Suprapubic skin (tissue), 4 donors: ENCODE data around the gene PDE1C. TPM values are rescaled to one million over a fixed set of nuclear protein-coding genes. Genes with fewer than 3 reads are reported as not detected.

ENCODE experiments used
- DNase-seq, 2 donors: peaks; one replicate each; pipeline ENCODE4 v3.0.0-alpha.2; 2019; ENCODE audit warnings: low spot score in 2 of 2
- H3K27ac ChIP-seq: fragments of 200-600 bp; sonication (generic); one replicate; pipeline ENCODE4 v1.5.1; 2019
- H3K27me3 ChIP-seq: fragments of 200-600 bp; sonication (generic); one replicate; pipeline ENCODE4 v1.5.1; 2019
- H3K36me3 ChIP-seq: fragments of 200-600 bp; sonication (generic); one replicate; pipeline ENCODE4 v1.5.1; 2019
- H3K4me1 ChIP-seq: fragments of 200-600 bp; sonication (generic); one replicate; pipeline ENCODE4 v1.5.1; 2019
- H3K4me3 ChIP-seq: fragments of 200-600 bp; sonication (generic); one replicate; pipeline ENCODE4 v1.5.1; 2019; ENCODE audit warnings: mild to moderate bottlenecking
- H3K9me3 ChIP-seq: fragments of 200-600 bp; sonication (generic); one replicate; pipeline ENCODE4 v1.5.1; 2019
- CTCF ChIP-seq, 2 donors: fragments of 200-600 bp in 1 of 2; fragments of 450-650 bp in 1 of 2; sonication (generic) in 1 of 2; IDR thresholded peaks; one replicate each; pipeline ENCODE4 v1.5.1; 2016 to 2019; ENCODE audit warnings: antibody characterized with exemption in 2 of 2, mild to moderate bottlenecking in 1 of 2, moderate library complexity in 1 of 2
- EP300 ChIP-seq: sonication (generic); formaldehyde crosslinking; IDR thresholded peaks from one replicate; pipeline ENCODE4 v1.6.1; 2017; ENCODE audit warnings: antibody characterized with exemption
- POLR2A ChIP-seq, 2 donors: fragments of 450-650 bp; IDR thresholded peaks; one replicate each; pipeline ENCODE4 v1.6.1; 2017; ENCODE audit warnings: antibody characterized with exemption in 2 of 2, mild to moderate bottlenecking in 2 of 2, moderate library complexity in 2 of 2
- POLR2AphosphoS5 ChIP-seq, 3 donors: sonication (generic); formaldehyde crosslinking; IDR thresholded peaks; one replicate each; pipeline ENCODE4 v1.6.1; 2017; ENCODE audit warnings: antibody characterized with exemption in 3 of 3
- WGBS: methylation state at CpG from one replicate; pipeline ENCODE4 v1.1.5; 2018; 5-methylcytosine and 5-hydroxymethylcytosine counted together
- total RNA-seq, 4 donors: library from RNA; depleted of rRNA; stranded (reverse); fragments of >200 nt; gene quantifications; one replicate each; pipeline ENCODE4 v1.1.0, GENCODE V29; 2016

Gene PDE1C
- total RNA-seq: 1 to 10 TPM in 1 of 4 donors, under 1 TPM in 3; 0.64 to 1.8 (median 0.83) TPM

GRCh38 chr7:32070406-32071360 lies at the start of gene PDE1C:
TSS of gene PDE1C (minus strand) at chr7:32070407.
- Histone ChIP-seq H3K4me1 (peaks cover 12% of the 10 kb centered on the region), H3K9me3 (no peaks in the 10 kb centered on the region), H3K36me3 (no peaks in the 10 kb centered on the region), H3K4me3 (peak within 1 kb of the TSS; percentile 52), H3K27me3 (peaks cover 62% of the 10 kb centered on the region), H3K27ac (no peak within 1 kb of the TSS)
- TF ChIP-seq POLR2AphosphoS5 (IDR thresholded peaks at IDR 0.05): no peak
- no peak for TF ChIP-seq CTCF (IDR thresholded peaks at IDR 0.05)
- TF ChIP-seq EP300: no peak
- TF ChIP-seq POLR2A (IDR thresholded peaks at IDR 0.05): no peak
- WGBS: 5% methylated on average over 40 of the region's 88 CpGs
- no peak for DNase-seq

GRCh38 chr7:32119790-32120196 lies 49.6 kb upstream of the PDE1C start:
- no peaks in the 10 kb centered on the region for H3K4me1 ChIP-seq
- H3K36me3 ChIP-seq: no peaks in the 10 kb centered on the region
- 88% methylated on average over 5 of the region's 8 CpGs for WGBS
- no peak for DNase-seq
- TF ChIP-seq POLR2AphosphoS5 (IDR thresholded peaks at IDR 0.05) (no peak), EP300 (no peak), POLR2A (IDR thresholded peaks at IDR 0.05) (no peak), CTCF (IDR thresholded peaks at IDR 0.05) (no peak)
- H3K4me3 ChIP-seq: no peak overlapping the region
- no peaks in the 10 kb centered on the region for H3K9me3 ChIP-seq
- no peaks in the 10 kb centered on the region for H3K27me3 ChIP-seq
- no peak overlapping the region for H3K27ac ChIP-seq

- Histone ChIP-seq H3K27me3 (no peaks in the 10 kb centered on the region), H3K36me3 (no peaks in the 10 kb centered on the region), H3K9me3 (no peaks in the 10 kb centered on the region), H3K27ac (no peak overlapping the region), H3K4me3 (no peak overlapping the region), H3K4me1 (no peaks in the 10 kb centered on the region)
- WGBS: 50% methylated on average over 2 of the region's 2 CpGs
- TF ChIP-seq EP300: no peak
- TF ChIP-seq POLR2AphosphoS5 (IDR thresholded peaks at IDR 0.05): no peak
- no peak for DNase-seq
Measured at GRCh38 chr7:32117837-32118236, 47.6 kb upstream of the PDE1C start.

DNA sequence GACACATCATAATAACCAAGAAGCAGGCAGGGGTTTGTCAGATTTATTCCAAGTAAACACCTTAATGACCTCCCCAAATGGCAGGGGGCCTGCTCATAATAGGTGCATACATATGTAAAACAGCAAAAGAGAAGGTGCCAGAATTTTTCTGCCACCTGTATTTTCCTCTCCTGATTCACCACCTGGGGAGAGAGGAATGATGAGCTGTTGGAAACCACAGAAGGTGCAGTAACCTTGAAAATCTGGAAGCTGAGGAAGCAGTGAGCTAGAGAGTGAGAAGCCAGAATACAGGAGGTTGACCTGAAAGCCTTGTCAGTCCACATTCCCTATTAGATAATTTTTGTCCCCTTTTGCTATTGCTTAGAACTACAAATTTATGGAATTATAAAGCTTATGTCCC lies 46.2 kb upstream of the PDE1C start:
- TF ChIP-seq POLR2AphosphoS5 (IDR thresholded peaks at IDR 0.05) (no peak), CTCF (IDR thresholded peaks at IDR 0.05) (no peak), EP300 (no peak), POLR2A (IDR thresholded peaks at IDR 0.05) (no peak)
- no peaks in the 10 kb centered on the region for H3K36me3 ChIP-seq
- H3K27me3 ChIP-seq: no peaks in the 10 kb centered on the region
- H3K4me3 ChIP-seq: no peak overlapping the region
- peaks cover 7% of the 10 kb centered on the region for H3K9me3 ChIP-seq
- no peak for DNase-seq
- H3K4me1 ChIP-seq: no peaks in the 10 kb centered on the region
- H3K27ac ChIP-seq: no peak overlapping the region

- DNase-seq: no peak
- Histone ChIP-seq H3K27ac (no peak overlapping the region), H3K27me3 (no peaks in the 10 kb centered on the region), H3K36me3 (no peaks in the 10 kb centered on the region), H3K4me1 (no peaks in the 10 kb centered on the region), H3K9me3 (peaks cover 13% of the 10 kb centered on the region), H3K4me3 (no peak overlapping the region)
- 65% methylated on average over 1 of the region's 1 CpG for WGBS
- TF ChIP-seq POLR2AphosphoS5 (IDR thresholded peaks at IDR 0.05) (no peak), CTCF (IDR thresholded peaks at IDR 0.05) (no peak)
Measured at GRCh38 chr7:32115831-32116230, 45.6 kb upstream of the PDE1C start.
